ENCODE data around the gene FRMD4A.
"Not testable (repeated sequence)": the region's sequence is repeated elsewhere in the genome, so short reads cannot be mapped to it uniquely, and the experiment has no call there.

The FRMD4A gene

GRCh38 chr10:13767148-13767547 lies 563.6 kb downstream of the FRMD4A start:
- not testable (repeated sequence) for DNase-seq

DNA sequence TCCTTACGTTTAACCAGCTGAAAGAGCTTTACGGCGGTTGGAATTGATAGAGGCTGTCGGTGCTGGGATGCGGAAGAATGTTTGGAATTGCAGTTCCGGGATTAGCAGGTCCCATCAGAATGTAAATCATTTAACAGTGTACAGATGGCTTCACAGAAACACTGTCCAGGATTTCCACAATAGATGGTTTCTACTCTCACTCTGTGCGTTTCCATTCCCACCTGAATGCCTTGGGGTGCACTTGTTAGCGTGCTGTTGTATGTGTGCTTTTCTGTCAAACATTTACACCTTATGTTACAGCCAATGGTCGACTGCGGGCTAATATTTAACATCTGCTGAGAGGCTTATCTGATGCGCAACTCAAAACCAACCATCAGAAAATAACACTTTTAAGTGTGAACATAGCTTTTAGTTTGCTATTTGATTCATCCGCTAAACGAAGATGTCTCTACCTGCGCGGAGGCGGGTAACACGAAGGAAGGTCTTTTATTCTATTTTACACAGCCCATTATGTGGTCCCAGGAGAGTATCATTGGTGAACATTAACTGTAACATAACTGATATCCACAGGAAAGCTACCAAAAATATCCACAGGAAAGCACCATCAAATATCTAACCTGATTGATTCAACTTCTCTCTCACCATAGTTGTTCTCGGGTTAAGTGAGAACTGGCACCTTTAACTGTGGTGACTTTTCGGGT lies 564.9 kb downstream of the FRMD4A start:
- DNase-seq = no peak

DNA sequence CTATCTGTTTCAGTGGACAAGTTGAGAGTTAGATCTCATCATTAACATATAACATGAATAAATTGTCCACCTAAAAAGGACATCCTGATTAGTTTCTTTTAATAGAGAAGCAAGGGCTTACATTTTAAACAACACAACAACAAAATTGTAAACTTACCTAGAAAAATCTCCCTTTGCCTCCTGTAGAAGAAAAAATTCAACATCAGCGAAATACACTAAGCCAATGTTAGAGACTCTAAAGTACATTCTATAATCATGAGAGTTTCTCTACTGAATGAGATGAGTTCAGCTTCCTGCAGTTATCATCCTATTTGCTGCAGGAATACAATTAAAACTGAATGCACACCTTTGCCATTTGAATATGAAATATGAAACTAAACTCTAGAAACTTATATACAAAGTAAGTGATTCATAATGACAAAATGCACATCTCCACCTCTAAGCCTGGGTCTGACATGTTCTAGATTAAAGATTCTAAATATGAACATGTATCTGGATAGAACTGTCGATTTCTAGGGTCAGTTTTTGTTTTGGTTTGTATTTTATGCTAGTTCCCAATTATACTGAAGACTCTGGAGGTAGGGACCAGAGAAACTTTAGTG lies 569.1 kb downstream of the FRMD4A start:
- no peak for DNase-seq

DNA sequence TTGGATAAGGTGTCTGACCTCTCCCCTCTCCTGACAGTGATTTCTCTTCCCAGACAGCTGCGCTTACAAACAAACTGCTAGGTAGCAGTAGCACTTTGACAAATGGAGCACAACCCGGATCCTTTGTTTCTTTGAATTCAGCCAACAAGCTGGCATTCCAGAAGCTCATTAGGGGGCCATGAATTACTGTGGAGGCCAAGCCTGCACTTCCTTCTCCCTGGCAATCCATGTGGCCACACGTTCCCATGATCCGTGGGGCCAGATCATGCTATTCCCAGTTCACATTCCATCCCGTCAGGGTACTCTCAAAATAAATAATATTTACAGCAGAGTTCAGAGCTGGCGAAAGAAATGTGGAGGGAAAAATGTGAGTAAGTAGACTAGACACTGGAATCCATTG lies 571.6 kb downstream of the FRMD4A start:
- no peak for DNase-seq

GRCh38 chr10:13758756-13759155 lies 572.0 kb downstream of the FRMD4A start:
- DNase-seq = no peak

DNA sequence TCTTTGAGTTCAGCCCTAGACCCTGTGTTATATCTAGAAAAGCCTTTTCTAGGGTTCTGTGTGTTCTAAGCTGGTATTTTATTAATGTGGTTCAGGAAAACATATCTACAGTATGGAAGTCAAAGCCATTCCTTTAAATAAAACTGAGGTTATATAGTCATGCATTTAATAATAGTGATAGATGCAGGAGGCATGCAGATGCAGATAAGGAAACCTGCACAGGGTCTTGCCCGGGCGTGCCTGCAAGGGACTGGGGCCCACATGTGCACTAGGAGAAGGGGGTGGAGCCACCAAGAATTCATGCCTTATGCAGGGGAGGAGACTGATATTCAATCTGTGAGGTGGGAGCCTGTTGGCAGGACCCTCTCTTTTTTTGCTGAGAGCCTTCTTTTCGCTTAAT lies 572.4 kb downstream of the FRMD4A start:
- DNase-seq = no peak

GRCh38 chr10:13754277-13754676 lies 576.4 kb downstream of the FRMD4A start:
- no peak for DNase-seq

DNA sequence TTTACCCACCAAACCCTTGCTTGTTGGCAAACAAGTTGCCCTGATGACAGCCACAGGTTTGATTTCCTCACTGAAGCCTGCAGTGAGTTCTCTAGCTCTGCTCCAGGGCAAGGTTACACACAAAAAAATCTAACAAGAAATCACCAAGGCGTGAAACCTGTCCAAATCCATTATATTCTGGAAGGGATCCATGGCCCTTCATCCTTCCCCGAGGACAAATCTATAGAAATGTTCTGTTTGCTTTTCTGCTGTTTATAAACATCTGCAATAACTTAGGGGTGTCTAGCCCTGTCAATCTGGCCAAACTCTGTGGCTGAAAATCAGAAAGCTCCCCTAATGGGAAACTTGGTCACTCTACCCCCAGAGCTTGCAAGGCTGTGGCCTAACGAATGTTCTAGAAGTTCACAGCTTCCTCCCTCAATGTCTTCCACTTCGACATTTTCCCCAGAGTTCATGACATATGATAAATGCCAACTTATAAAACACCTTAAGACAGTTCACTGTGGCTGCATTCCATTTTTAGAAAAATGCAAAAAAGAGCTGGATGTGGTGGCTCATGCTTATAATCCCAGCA lies 579.4 kb downstream of the FRMD4A start:
- DNase-seq = no peak

DNA sequence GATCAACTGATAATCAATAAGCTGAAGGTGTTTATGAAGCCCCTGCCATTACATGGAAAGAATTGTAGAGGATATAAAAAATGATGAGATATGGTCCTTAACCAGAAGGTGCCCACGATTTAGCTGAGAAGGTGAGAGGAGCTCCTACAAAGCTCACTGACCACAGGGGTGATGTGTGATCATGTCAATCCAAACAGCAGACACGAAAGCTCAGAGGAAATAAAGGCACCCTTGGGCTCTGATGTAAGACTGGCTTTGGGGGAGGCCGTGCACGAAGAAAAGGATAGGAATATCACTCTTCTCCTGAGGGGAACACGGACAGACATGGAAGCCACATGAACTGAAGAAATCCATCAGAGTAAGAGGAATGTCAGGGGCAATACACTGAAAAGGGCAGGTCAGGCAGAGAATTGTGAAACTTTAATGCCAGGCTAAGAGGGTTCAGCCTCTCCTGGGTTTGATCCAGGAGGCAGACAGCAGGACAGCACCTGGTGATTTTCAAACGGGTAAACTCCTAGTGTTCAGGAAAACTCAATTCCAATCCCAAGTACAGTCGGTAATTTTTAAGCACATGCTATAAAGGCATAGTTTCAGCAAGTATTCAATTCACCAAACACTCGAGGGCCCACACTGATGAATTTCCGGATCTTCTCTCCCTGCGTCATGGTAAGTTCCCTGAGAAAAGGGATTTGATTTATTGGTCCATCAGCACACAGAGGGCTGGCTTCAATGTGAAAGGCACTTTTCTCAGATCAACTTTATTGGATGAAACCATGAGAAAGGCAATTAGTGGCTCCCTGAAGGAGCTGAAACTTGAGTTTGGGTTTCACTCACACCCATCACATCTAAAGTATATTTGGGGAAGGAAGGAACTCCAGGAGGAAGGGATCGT lies 580.2 kb downstream of the FRMD4A start:
- DNase-seq = no peak

DNA sequence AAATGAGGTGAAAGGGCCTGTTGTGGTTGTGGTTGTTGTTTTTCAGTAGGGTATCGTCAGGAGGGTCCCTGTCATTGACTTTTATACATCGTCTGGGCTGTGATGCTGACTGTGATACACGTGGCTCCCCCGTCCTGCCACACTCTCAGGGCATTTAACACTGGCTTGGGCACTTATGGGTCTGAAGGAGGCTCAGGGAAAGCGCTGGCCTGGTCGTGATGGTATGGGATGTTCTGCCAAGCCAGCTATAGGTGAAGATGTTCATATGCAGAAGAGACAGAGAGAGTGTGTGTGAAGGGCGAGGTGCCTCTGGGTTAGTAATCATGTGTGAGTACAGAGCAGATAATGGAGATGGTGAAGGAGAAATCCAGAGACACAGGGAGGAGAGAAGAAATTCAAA lies 585.5 kb downstream of the FRMD4A start:
- no peak for DNase-seq

- no peak for DNase-seq
Measured at GRCh38 chr10:13743963-13744362, 586.8 kb downstream of the FRMD4A start.

DNA sequence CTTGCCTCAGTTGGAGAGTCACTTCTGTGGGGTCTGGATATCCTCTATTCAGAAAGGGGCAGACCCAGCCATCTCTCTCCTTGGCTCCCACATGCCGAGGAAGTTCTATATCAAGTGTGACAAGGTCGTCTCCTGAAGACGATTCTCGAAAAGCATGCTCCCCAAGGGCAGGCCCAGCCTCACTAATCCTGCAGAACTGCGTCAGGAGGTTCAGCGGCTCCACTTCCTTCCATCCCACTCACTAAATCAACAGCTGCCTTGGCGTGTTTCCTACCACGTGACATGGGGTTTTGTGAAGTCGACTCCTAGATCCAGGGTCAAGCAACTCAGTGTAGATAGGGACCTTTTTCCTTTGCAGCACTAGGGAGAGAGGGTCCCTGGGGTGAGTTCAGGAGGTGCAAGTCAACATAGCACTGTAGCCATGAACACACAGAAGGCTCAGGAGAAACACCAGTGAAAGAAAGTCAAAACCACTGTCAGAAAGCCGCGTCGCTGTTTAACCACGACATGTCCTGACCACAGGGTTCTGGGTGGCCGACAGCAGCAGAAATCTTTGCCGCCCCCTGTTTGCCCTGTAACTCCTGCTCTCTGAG lies 587.5 kb downstream of the FRMD4A start:
- no peak for DNase-seq

GRCh38 chr10:13741438-13741837 lies 589.3 kb downstream of the FRMD4A start:
- DNase-seq = no peak

- no peak for DNase-seq
Measured at GRCh38 chr10:13740461-13740860, 590.3 kb downstream of the FRMD4A start.

GRCh38 chr10:13739183-13739582 lies 591.5 kb downstream of the FRMD4A start:
- DNase-seq = no peak

- DNase-seq = no peak
Measured at GRCh38 chr10:13736506-13736905, 594.2 kb downstream of the FRMD4A start.

DNA sequence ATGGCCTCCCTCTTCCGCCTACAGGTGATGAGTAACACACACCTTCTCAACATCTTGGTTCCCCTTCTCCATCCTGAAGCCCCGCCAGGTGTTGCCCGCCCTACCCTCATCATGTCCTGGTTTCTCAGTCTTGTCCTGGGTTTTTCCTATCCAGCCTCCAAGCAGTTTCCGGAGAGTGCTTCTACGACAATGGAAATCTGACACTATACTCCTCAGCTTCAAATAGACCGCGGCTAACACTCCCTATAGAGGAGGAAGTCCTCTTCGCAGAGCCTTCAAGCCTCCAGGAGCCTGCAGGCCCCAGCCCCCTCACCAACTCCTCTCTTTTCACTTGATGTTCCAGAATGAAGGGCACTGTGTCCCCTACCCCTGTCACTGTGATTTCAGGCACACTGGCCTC lies 596.6 kb downstream of the FRMD4A start:
- no peak for DNase-seq

GRCh38 chr10:13733071-13733470 lies 597.7 kb downstream of the FRMD4A start:
- no peak for DNase-seq

- DNase-seq = no peak
Measured at GRCh38 chr10:13732465-13732881, 598.3 kb downstream of the FRMD4A start.

DNA sequence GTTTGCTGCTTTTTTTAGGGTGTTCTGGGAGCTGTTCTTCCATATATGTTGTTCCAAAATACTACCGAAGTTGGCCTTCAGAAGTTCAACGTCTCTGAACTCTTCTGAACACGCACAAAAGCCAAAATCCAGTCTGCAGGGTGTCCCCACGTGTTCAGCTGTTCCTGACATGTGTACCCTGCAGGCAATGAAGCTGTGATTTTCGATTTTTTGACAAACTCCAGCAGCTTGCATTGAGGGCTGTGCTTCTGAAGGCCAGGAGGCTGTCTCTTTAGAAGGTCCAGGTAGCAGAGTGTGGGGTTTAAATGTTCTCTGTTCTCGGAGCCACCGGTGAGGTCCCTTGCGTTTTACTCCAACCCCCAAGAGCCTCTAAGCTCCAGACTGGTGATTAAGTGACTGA lies 598.9 kb downstream of the FRMD4A start:
- DNase-seq = no peak

DNA sequence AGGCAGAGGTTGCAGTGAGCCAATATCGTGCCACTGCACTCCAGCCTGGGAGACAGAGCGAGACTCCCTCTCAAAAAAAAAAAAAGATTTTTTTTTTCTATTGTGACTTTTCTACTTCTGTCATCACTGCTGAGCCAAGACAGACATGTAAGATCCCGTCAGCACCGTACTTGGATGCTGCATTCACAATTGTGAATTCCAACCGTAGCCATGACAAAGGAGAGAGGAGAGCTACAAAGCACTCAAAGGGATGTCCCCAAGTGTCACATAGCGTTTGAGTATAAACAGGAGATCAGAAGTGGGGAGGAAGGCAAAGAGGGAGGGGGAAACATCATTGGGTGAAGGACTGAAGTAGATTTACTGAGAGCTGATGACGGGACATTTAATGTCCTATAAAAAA lies 599.8 kb downstream of the FRMD4A start:
- no peak for DNase-seq

- no peak for DNase-seq
Measured at GRCh38 chr10:13730306-13730652, 600.4 kb downstream of the FRMD4A start.

DNA sequence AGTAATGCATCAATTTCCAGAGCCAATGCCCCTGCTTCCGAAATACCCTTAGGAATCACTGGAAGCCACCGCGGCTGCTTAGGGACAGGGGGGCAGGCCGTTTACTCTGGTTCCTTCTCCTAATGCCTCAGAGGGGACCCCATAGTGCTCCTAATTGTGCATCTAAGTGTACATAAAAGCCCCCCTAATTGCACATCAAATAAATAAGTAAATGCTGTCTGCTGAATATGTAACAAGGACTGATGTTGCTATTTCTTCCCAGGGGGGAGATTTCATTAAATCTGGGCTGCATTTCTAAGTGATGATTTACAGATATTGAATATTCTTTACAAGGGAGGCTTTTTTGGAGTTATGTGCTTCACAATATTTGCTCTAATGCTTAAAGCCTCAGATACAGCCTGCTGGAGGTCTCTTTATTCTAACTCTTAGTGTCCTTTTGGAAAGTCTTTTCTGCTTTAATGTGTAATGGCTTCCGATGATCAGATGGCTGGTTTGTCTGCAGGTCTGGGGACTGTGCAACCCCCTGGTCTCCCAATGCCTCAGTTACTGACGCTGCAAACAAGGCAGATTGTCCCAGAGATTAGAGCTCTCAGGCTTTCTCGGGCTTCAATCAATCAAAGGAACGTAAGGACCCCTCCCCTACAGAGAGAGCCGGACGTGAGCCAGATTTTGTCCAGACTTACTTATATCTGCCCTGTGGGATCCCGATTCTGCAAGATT lies 601.0 kb downstream of the FRMD4A start:
- no peak for DNase-seq

Data from activated naive CD4-positive, alpha-beta T cell treated with Interleukin-2 at 50 U/mL for 16 hours (primary cell).